SK-N-SH treated with all-trans-retinoic acid at 6 μM for 48 hours (cell line): ENCODE measurements around the gene ANKRD29.

Source experiments
- ATAC-seq: fragments of 200-7000 bp; cut with Tn5 transposase; 3 replicates; pipeline ENCODE4 v1.9.1; 2020; ENCODE audit warnings: mild to moderate bottlenecking, moderate library complexity
- ESRRG ChIP-seq: fragments of 250-450 bp; sonication (Bioruptor Pico); IDR thresholded peaks from 2 replicates; pipeline ENCODE4 v1.6.1; 2021; ENCODE audit warnings: mild to moderate bottlenecking
- ZC3H10 ChIP-seq: fragments of 250-450 bp; sonication (Bioruptor Pico); IDR thresholded peaks from 2 replicates; pipeline ENCODE4 v1.5.1; 2021; ENCODE audit warnings: mild to moderate bottlenecking, moderate library complexity
- ZFP3 ChIP-seq: fragments of 250-450 bp; sonication (Bioruptor Pico); IDR thresholded peaks from 2 replicates; pipeline ENCODE4 v1.5.0; 2020; ENCODE audit warnings: mild to moderate bottlenecking, moderate library complexity

The ANKRD29 gene

DNA sequence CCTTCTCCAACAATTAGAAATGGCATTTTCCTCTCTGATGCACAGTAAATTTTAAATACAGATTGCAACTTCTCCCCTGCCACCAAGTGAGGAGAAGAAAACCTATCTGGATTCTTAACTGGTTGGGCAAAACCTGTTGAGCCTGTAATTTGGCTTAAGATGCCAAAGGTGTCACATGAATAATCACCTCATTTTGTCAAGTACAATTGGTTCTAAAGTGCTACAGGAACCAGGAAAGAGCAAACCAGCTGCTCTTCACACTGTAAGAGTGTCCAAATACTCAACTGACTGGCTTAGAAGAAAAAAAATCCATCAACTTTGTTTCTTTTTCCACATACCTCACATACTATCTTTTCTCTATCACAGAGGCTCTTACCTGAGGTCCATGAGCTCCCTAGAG, 111.8 kb downstream of the ANKRD29 start:
- TF ChIP-seq ZFP3 (CRISPR knock-in tag) (no peak), ESRRG (CRISPR knock-in tag) (no peak), ZC3H10 (CRISPR knock-in tag) (no peak)
- ATAC-seq: no peak
